GM23338 (cell line): ENCODE measurements around the gene FAM163A. TPM values are rescaled to one million over a fixed set of nuclear protein-coding genes. Genes with fewer than 3 reads are reported as not detected.

ENCODE experiments used
- ATAC-seq: fragments of 200-7000 bp; cut with Tn5 transposase; 3 replicates; pipeline ENCODE4 v1.9.1; 2020
- DNase-seq: peaks from one replicate; pipeline ENCODE4 v3.0.0-alpha.2; 2015; ENCODE audit warnings: low spot score
- H2AFZ ChIP-seq: fragments of 200-600 bp; sonication (generic); 2 replicates; pipeline ENCODE4 v1.8.0; 2016; ENCODE audit warnings: antibody characterized with exemption, mild to moderate bottlenecking, moderate library complexity
- H3F3A ChIP-seq: fragments of 200-600 bp; sonication (generic); replicated peaks from 2 replicates; pipeline ENCODE4 v1.8.0; 2017; ENCODE audit warnings: antibody characterized with exemption, mixed run types, low read depth
- H3K27ac ChIP-seq: fragments of 200-600 bp; sonication (generic); 2 replicates; pipeline ENCODE4 v1.6.1; 2016; ENCODE audit warnings: low read depth
- H3K27me3 ChIP-seq: fragments of 200-600 bp; sonication (generic); 2 replicates; pipeline ENCODE4 v1.8.0; 2016; ENCODE audit warnings: mild to moderate bottlenecking, mixed run types, moderate library complexity; ENCODE audit not compliant: insufficient read depth
- H3K36me3 ChIP-seq: fragments of 200-600 bp; sonication (generic); 2 replicates; pipeline ENCODE4 v1.8.0; 2016; ENCODE audit warnings: mild to moderate bottlenecking; ENCODE audit not compliant: insufficient read depth
- H3K4me1 ChIP-seq: fragments of 200-600 bp; sonication (generic); 2 replicates; pipeline ENCODE4 v1.8.0; 2016; ENCODE audit warnings: mild to moderate bottlenecking, moderate library complexity; ENCODE audit not compliant: insufficient read depth
- H3K4me2 ChIP-seq: fragments of 200-600 bp; sonication (generic); 2 replicates; pipeline ENCODE4 v1.7.1; 2017; ENCODE audit warnings: mixed run types
- H3K4me3 ChIP-seq: fragments of 200-600 bp; sonication (generic); 2 replicates; pipeline ENCODE4 v1.6.1; 2016; ENCODE audit warnings: mixed run types
- H3K79me2 ChIP-seq: fragments of 200-600 bp; sonication (generic); replicated peaks from 2 replicates; pipeline ENCODE4 v1.8.0; 2017; ENCODE audit warnings: mild to moderate bottlenecking; ENCODE audit not compliant: insufficient read depth
- H3K9me2 ChIP-seq: fragments of 200-600 bp; sonication (generic); 2 replicates; pipeline ENCODE4 v1.8.0; 2017; ENCODE audit not compliant: insufficient read depth
- H4K20me1 ChIP-seq: fragments of 200-600 bp; sonication (generic); replicated peaks from 2 replicates; pipeline ENCODE4 v1.8.0; 2017; ENCODE audit warnings: mild to moderate bottlenecking; ENCODE audit not compliant: insufficient read depth
- H3K27ac Mint-ChIP-seq: 2 replicates; pipeline ENCODE4 v1.8.0; 2020; ENCODE audit warnings: inconsistent platforms, mild to moderate bottlenecking, moderate library complexity, mixed read lengths
- H3K27me3 Mint-ChIP-seq: 3 replicates; pipeline ENCODE4 v1.8.0; 2022; ENCODE audit warnings: low read depth, mild to moderate bottlenecking, moderate library complexity, mixed read lengths, inconsistent platforms; ENCODE audit not compliant: insufficient read depth, poor library complexity
- H3K36me3 Mint-ChIP-seq: 3 replicates; pipeline ENCODE4 v1.8.0; 2021; ENCODE audit warnings: low read depth, mild to moderate bottlenecking, inconsistent platforms, moderate library complexity, mixed read lengths
- H3K4me1 Mint-ChIP-seq: 3 replicates; pipeline ENCODE4 v1.8.0; 2020; ENCODE audit warnings: mild to moderate bottlenecking, inconsistent platforms, mixed read lengths
- H3K4me3 Mint-ChIP-seq: 3 replicates; pipeline ENCODE4 v1.8.0; 2021; ENCODE audit warnings: moderate library complexity, mild to moderate bottlenecking, inconsistent platforms, mixed read lengths
- H3K9me3 Mint-ChIP-seq: 3 replicates; pipeline ENCODE4 v1.8.0; 2020; ENCODE audit warnings: moderate library complexity, mild to moderate bottlenecking, inconsistent platforms, mixed read lengths
- CREB1 ChIP-seq: fragments of 250-450 bp; sonication (Bioruptor Pico); IDR thresholded peaks from 2 replicates; pipeline ENCODE4 v1.5.0; 2020; ENCODE audit warnings: low read depth, mild to moderate bottlenecking, moderate library complexity
- EZH2 ChIP-seq: fragments of 200-600 bp; sonication (generic); IDR thresholded peaks from one replicate; pipeline ENCODE4 v1.8.0; 2017; ENCODE audit warnings: antibody characterized with exemption, mild to moderate bottlenecking, low read depth; ENCODE audit not compliant: unreplicated experiment
- EZH2phosphoT487 ChIP-seq: fragments of 200-600 bp; sonication (generic); IDR thresholded peaks from one replicate; pipeline ENCODE4 v1.8.1; 2018; ENCODE audit warnings: antibody characterized with exemption; ENCODE audit not compliant: unreplicated experiment
- JUNB ChIP-seq: IDR thresholded peaks from one replicate; pipeline ENCODE4 v1.6.1; 2016; ENCODE audit warnings: antibody characterized with exemption; ENCODE audit not compliant: unreplicated experiment
- NANOG ChIP-seq: IDR thresholded peaks from 2 replicates; pipeline ENCODE4 v1.6.1; 2016; ENCODE audit warnings: antibody characterized with exemption, borderline replicate concordance
- POLR2AphosphoS5 ChIP-seq: IDR thresholded peaks from 2 replicates; pipeline ENCODE4 v1.6.1; 2016; ENCODE audit warnings: antibody characterized with exemption, low read depth
- STAT1 ChIP-seq: IDR thresholded peaks from one replicate; pipeline ENCODE4 v1.6.1; 2016; ENCODE audit warnings: antibody characterized with exemption; ENCODE audit not compliant: unreplicated experiment
- ZNF114 ChIP-seq: fragments of 250-450 bp; sonication (Bioruptor Pico); IDR thresholded peaks from 2 replicates; pipeline ENCODE4 v1.5.0; 2020; ENCODE audit warnings: mild to moderate bottlenecking, moderate library complexity
- ZNF331 ChIP-seq: fragments of 250-450 bp; sonication (Bioruptor Pico); IDR thresholded peaks from 2 replicates; pipeline ENCODE4 v1.5.0; 2020; ENCODE audit warnings: low read depth, mild to moderate bottlenecking, moderate library complexity
- polyA plus RNA-seq: library from polyadenylated mRNA; unstranded; fragments of >200 nt; fragmentation: Nextera tagmentation; extraction: Ambion mirVana; gene quantifications from 2 replicates; pipeline ENCODE4 v1.2.1, GENCODE V29; 2016
- total RNA-seq: library from RNA; depleted of rRNA; stranded (reverse); fragments of >200 nt; shearing (Covaris generic); gene quantifications from 2 replicates; pipeline ENCODE4 v1.2.3, GENCODE V29; 2014
- TF ChIP-seq, protein P1 (sequence below), 2 experiments: fragments of 200-600 bp in 1 of 2; sonication (generic) in 1 of 2; conservative IDR thresholded peaks; 2 replicates each; pipeline versions ENCODE4 v1.5.1 to v1.6.1; 2016 to 2017; ENCODE audit warnings: antibody characterized with exemption in 2 of 2, low read depth in 2 of 2, mild to moderate bottlenecking in 2 of 2, moderate library complexity in 1 of 2
- TF ChIP-seq, protein P2 (sequence below): IDR thresholded peaks from 2 replicates; pipeline ENCODE4 v1.6.1; 2016; ENCODE audit warnings: antibody characterized with exemption
- TF ChIP-seq, protein P3 (sequence below): IDR thresholded peaks from one replicate; pipeline ENCODE4 v1.6.1; 2018; ENCODE audit warnings: antibody characterized with exemption; ENCODE audit not compliant: unreplicated experiment
- TF ChIP-seq, protein P4 (sequence below): fragments of 250-450 bp; sonication (Bioruptor Pico); IDR thresholded peaks from 2 replicates; pipeline ENCODE4 v1.5.0; 2020; ENCODE audit warnings: mild to moderate bottlenecking, moderate library complexity

Gene FAM163A
- total and polyA plus RNA-seq, 2 experiments from 2014 or later = not detected

DNA sequence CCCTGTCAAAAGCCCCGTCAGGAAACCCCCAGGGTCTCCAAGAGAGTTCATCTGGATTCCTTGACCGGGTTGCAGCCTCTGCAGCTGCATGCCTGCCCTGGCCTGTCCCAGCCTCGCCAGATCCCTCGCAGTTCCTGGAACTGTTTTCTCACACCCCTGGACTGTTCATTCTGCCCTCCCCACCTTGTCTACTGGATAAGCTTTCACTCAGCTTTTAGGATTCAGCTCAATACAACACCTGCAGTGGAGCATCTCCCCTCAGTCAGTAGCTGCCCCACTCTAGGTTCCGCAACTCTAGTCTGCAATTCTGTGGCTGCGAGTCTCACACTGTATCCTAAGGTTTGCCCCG is 67.2 kb downstream of the FAM163A start:
- H3K27ac Mint-ChIP-seq = no peak overlapping the region
- no peak overlapping the region for H3K27ac ChIP-seq
- H4K20me1 ChIP-seq = no peaks in the 10 kb centered on the region
- no peak overlapping the region for H3K4me3 ChIP-seq
- H3K79me2 ChIP-seq = no peaks in the 10 kb centered on the region
- no peaks in the 10 kb centered on the region for H3K36me3 ChIP-seq
- DNase-seq (no peak), ATAC-seq (no peak)
- H3K36me3 Mint-ChIP-seq = no peaks in the 10 kb centered on the region
- H3F3A ChIP-seq = no peaks in the 10 kb centered on the region
- H3K4me2 ChIP-seq = no peak overlapping the region
- H3K27me3 ChIP-seq = peaks cover 3% of the 10 kb centered on the region; the same call in 1 of the 2 replicates
- H3K4me1 Mint-ChIP-seq = no peaks in the 10 kb centered on the region; the same call in 1 of the 3 replicates
- H3K4me1 ChIP-seq = no peaks in the 10 kb centered on the region; the same call in 1 of the 2 replicates
- no peak overlapping the region; the same call in 2 of the 3 replicates for H3K4me3 Mint-ChIP-seq
- H2AFZ ChIP-seq = no peak overlapping the region
- no peak for TF ChIP-seq STAT1
- TF ChIP-seq, protein P1, sequence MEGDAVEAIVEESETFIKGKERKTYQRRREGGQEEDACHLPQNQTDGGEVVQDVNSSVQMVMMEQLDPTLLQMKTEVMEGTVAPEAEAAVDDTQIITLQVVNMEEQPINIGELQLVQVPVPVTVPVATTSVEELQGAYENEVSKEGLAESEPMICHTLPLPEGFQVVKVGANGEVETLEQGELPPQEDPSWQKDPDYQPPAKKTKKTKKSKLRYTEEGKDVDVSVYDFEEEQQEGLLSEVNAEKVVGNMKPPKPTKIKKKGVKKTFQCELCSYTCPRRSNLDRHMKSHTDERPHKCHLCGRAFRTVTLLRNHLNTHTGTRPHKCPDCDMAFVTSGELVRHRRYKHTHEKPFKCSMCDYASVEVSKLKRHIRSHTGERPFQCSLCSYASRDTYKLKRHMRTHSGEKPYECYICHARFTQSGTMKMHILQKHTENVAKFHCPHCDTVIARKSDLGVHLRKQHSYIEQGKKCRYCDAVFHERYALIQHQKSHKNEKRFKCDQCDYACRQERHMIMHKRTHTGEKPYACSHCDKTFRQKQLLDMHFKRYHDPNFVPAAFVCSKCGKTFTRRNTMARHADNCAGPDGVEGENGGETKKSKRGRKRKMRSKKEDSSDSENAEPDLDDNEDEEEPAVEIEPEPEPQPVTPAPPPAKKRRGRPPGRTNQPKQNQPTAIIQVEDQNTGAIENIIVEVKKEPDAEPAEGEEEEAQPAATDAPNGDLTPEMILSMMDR (conservative IDR thresholded peaks at IDR 0.05; ENCODE audit: low read depth in 2 of 2) = no peak
- TF ChIP-seq ZNF331 (CRISPR knock-in tag) = no peak
- TF ChIP-seq POLR2AphosphoS5 = no peak
- TF ChIP-seq, protein P2, sequence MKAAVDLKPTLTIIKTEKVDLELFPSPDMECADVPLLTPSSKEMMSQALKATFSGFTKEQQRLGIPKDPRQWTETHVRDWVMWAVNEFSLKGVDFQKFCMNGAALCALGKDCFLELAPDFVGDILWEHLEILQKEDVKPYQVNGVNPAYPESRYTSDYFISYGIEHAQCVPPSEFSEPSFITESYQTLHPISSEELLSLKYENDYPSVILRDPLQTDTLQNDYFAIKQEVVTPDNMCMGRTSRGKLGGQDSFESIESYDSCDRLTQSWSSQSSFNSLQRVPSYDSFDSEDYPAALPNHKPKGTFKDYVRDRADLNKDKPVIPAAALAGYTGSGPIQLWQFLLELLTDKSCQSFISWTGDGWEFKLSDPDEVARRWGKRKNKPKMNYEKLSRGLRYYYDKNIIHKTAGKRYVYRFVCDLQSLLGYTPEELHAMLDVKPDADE = no peak
- TF ChIP-seq, protein P3, sequence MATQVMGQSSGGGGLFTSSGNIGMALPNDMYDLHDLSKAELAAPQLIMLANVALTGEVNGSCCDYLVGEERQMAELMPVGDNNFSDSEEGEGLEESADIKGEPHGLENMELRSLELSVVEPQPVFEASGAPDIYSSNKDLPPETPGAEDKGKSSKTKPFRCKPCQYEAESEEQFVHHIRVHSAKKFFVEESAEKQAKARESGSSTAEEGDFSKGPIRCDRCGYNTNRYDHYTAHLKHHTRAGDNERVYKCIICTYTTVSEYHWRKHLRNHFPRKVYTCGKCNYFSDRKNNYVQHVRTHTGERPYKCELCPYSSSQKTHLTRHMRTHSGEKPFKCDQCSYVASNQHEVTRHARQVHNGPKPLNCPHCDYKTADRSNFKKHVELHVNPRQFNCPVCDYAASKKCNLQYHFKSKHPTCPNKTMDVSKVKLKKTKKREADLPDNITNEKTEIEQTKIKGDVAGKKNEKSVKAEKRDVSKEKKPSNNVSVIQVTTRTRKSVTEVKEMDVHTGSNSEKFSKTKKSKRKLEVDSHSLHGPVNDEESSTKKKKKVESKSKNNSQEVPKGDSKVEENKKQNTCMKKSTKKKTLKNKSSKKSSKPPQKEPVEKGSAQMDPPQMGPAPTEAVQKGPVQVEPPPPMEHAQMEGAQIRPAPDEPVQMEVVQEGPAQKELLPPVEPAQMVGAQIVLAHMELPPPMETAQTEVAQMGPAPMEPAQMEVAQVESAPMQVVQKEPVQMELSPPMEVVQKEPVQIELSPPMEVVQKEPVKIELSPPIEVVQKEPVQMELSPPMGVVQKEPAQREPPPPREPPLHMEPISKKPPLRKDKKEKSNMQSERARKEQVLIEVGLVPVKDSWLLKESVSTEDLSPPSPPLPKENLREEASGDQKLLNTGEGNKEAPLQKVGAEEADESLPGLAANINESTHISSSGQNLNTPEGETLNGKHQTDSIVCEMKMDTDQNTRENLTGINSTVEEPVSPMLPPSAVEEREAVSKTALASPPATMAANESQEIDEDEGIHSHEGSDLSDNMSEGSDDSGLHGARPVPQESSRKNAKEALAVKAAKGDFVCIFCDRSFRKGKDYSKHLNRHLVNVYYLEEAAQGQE = no peak
- TF ChIP-seq, protein P4, sequence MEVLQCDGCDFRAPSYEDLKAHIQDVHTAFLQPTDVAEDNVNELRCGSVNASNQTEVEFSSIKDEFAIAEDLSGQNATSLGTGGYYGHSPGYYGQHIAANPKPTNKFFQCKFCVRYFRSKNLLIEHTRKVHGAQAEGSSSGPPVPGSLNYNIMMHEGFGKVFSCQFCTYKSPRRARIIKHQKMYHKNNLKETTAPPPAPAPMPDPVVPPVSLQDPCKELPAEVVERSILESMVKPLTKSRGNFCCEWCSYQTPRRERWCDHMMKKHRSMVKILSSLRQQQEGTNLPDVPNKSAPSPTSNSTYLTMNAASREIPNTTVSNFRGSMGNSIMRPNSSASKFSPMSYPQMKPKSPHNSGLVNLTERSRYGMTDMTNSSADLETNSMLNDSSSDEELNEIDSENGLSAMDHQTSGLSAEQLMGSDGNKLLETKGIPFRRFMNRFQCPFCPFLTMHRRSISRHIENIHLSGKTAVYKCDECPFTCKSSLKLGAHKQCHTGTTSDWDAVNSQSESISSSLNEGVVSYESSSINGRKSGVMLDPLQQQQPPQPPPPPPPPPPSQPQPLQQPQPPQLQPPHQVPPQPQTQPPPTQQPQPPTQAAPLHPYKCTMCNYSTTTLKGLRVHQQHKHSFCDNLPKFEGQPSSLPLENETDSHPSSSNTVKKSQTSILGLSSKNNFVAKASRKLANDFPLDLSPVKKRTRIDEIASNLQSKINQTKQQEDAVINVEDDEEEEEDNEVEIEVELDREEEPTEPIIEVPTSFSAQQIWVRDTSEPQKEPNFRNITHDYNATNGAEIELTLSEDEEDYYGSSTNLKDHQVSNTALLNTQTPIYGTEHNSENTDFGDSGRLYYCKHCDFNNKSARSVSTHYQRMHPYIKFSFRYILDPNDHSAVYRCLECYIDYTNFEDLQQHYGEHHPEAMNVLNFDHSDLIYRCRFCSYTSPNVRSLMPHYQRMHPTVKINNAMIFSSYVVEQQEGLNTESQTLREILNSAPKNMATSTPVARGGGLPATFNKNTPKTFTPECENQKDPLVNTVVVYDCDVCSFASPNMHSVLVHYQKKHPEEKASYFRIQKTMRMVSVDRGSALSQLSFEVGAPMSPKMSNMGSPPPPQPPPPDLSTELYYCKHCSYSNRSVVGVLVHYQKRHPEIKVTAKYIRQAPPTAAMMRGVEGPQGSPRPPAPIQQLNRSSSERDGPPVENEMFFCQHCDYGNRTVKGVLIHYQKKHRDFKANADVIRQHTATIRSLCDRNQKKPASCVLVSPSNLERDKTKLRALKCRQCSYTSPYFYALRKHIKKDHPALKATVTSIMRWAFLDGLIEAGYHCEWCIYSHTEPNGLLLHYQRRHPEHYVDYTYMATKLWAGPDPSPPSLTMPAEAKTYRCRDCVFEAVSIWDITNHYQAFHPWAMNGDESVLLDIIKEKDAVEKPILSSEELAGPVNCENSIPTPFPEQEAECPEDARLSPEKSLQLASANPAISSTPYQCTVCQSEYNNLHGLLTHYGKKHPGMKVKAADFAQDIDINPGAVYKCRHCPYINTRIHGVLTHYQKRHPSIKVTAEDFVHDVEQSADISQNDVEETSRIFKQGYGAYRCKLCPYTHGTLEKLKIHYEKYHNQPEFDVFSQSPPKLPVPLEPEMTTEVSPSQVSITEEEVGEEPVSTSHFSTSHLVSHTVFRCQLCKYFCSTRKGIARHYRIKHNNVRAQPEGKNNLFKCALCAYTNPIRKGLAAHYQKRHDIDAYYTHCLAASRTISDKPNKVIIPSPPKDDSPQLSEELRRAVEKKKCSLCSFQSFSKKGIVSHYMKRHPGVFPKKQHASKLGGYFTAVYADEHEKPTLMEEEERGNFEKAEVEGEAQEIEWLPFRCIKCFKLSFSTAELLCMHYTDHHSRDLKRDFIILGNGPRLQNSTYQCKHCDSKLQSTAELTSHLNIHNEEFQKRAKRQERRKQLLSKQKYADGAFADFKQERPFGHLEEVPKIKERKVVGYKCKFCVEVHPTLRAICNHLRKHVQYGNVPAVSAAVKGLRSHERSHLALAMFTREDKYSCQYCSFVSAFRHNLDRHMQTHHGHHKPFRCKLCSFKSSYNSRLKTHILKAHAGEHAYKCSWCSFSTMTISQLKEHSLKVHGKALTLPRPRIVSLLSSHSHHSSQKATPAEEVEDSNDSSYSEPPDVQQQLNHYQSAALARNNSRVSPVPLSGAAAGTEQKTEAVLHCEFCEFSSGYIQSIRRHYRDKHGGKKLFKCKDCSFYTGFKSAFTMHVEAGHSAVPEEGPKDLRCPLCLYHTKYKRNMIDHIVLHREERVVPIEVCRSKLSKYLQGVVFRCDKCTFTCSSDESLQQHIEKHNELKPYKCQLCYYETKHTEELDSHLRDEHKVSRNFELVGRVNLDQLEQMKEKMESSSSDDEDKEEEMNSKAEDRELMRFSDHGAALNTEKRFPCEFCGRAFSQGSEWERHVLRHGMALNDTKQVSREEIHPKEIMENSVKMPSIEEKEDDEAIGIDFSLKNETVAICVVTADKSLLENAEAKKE (CRISPR knock-in tag) = no peak
- TF ChIP-seq NANOG = no peak
- no peak for TF ChIP-seq EZH2phosphoT487
- no peak for TF ChIP-seq EZH2
- TF ChIP-seq ZNF114 (CRISPR knock-in tag) = no peak
- no peak for TF ChIP-seq CREB1 (CRISPR knock-in tag)
- TF ChIP-seq JUNB = no peak
- no peaks in the 10 kb centered on the region for H3K9me3 Mint-ChIP-seq
- peaks cover 26% of the 10 kb centered on the region for H3K27me3 Mint-ChIP-seq
- no peaks in the 10 kb centered on the region for H3K9me2 ChIP-seq
